ENCODE measurements around the gene SLU7.

GRCh38 chr5:160354666-160355065, 64.2 kb downstream of the SLU7 start:
- TF ChIP-seq CTCF (conservative IDR thresholded peaks at IDR 0.05 in 1 of 2, IDR thresholded peaks at IDR 0.05 in 1 of 2; ENCODE audit: extremely low read depth in 1 of 2, insufficient read depth in 1 of 2, low read depth in 1 of 2, low read length in 2 of 2) (no peak), EZH2 (IDR thresholded peaks at IDR 0.05; ENCODE audit: borderline replicate concordance, low read length) (no peak)
